Keratinocyte (primary cell): Measurements from ENCODE around the gene CEP290.

Experiments
- EZH2 ChIP-seq: IDR thresholded peaks from one replicate; pipeline ENCODE4 v1.6.1; 2012; ENCODE audit warnings: inconsistent platforms, mild to moderate bottlenecking, low read length, moderate library complexity
- TF ChIP-seq, protein P1 (sequence below), 3 experiments: IDR thresholded peaks in 1 of 3; conservative IDR thresholded peaks in 1 of 3; optimal IDR thresholded peaks in 1 of 3; 2 replicates in 2 of 3; 3 replicates in 1 of 3; pipeline versions ENCODE3 to v1.5.1; 2011; ENCODE audit warnings: low read length in 3 of 3, mild to moderate bottlenecking in 3 of 3, moderate library complexity in 2 of 3, control low read depth in 1 of 3, inconsistent platforms in 1 of 3; ENCODE audit not compliant: insufficient read depth in 2 of 3; ENCODE audit errors: extremely low read depth in 1 of 3

DNA sequence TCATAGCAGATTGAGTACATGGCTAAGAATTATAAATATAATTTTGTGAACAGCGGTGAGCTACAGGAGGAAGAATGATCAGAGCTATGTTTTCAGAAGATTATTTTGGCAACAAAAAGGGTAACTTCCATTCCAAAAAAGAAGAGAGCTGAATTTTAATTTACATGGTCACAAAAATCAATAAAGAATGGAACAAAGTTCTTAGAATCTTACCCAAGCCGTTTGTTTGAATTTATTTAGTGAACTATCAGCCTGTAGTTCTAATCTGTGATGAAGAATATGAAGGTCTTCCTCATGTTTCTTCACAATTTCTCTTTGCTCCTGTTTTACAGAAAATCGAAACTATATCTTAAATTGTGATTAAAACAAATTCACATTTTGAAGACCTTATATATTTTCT is 58.3 kb downstream of the CEP290 start:
- TF ChIP-seq, protein P1, sequence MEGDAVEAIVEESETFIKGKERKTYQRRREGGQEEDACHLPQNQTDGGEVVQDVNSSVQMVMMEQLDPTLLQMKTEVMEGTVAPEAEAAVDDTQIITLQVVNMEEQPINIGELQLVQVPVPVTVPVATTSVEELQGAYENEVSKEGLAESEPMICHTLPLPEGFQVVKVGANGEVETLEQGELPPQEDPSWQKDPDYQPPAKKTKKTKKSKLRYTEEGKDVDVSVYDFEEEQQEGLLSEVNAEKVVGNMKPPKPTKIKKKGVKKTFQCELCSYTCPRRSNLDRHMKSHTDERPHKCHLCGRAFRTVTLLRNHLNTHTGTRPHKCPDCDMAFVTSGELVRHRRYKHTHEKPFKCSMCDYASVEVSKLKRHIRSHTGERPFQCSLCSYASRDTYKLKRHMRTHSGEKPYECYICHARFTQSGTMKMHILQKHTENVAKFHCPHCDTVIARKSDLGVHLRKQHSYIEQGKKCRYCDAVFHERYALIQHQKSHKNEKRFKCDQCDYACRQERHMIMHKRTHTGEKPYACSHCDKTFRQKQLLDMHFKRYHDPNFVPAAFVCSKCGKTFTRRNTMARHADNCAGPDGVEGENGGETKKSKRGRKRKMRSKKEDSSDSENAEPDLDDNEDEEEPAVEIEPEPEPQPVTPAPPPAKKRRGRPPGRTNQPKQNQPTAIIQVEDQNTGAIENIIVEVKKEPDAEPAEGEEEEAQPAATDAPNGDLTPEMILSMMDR (optimal IDR thresholded peaks at IDR 0.05 in 1 of 3, IDR thresholded peaks at IDR 0.05 in 1 of 3, conservative IDR thresholded peaks at IDR 0.05 in 1 of 3; ENCODE audit: extremely low read depth in 1 of 3, insufficient read depth in 2 of 3, low read length in 3 of 3): no peak
- TF ChIP-seq EZH2: no peak
